RWPE1 (cell line): ENCODE measurements around the gene MTUS2.

Experiments used
- CTCF ChIA-PET: fragments of 350-600 bp; sonication (Branson Sonifier 250); formaldehyde crosslinking; extraction: SDS; loops from one replicate; lab custom pipeline; 2021; lab: Yijun Ruan, JAX
- POLR2A ChIA-PET: fragments of 400-600 bp; formaldehyde crosslinking; extraction: SDS; loops from one replicate; lab custom pipeline; 2020; ENCODE audit warnings: antibody characterized with exemption; ENCODE audit not compliant: low non-redundant PET; lab: Yijun Ruan, JAX
- DNase-seq: peaks from one replicate; pipeline ENCODE4 v3.0.0; 2012; ENCODE audit warnings: low spot score
- H3K27ac ChIP-seq: fragments of 450-650 bp; 2 replicates; pipeline ENCODE4 v1.5.1; 2017
- TF ChIP-seq, protein P1 (sequence below): fragments of 450-650 bp; conservative IDR thresholded peaks from 2 replicates; pipeline ENCODE4 v1.5.1; 2017; ENCODE audit warnings: low read depth, mild to moderate bottlenecking

The MTUS2 gene

DNA sequence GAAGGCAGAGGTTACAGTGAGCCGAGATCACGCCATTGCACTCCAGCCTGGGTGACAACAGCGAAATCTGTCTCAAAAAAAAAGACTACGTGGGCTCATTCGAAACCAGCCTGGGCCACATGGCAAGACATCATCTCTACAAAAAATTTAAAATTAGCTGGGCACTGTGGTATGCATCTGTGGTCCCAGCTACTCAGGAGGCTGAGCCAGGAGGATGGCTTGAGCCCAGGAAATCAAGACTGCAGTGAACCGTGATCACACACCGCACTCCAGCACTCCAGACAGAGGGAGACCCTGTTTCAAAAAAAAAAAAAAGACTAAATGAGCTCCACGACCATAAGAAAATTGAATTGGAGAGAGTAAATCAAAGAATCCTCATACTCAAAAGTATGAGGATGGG lies 722.2 kb downstream of the MTUS2 start:
- DNase-seq = no peak
- ChIA-PET POLR2A (no interaction called here), CTCF (interaction anchor here (0.6 to 1.0 kb wide), 2 partner anchors 8 to 573 kb away, joined by 3 read pairs; no protein-coding TSS in a partner anchor)
- H3K27ac ChIP-seq = no peak overlapping the region
- TF ChIP-seq, protein P1, sequence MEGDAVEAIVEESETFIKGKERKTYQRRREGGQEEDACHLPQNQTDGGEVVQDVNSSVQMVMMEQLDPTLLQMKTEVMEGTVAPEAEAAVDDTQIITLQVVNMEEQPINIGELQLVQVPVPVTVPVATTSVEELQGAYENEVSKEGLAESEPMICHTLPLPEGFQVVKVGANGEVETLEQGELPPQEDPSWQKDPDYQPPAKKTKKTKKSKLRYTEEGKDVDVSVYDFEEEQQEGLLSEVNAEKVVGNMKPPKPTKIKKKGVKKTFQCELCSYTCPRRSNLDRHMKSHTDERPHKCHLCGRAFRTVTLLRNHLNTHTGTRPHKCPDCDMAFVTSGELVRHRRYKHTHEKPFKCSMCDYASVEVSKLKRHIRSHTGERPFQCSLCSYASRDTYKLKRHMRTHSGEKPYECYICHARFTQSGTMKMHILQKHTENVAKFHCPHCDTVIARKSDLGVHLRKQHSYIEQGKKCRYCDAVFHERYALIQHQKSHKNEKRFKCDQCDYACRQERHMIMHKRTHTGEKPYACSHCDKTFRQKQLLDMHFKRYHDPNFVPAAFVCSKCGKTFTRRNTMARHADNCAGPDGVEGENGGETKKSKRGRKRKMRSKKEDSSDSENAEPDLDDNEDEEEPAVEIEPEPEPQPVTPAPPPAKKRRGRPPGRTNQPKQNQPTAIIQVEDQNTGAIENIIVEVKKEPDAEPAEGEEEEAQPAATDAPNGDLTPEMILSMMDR = no peak

DNA sequence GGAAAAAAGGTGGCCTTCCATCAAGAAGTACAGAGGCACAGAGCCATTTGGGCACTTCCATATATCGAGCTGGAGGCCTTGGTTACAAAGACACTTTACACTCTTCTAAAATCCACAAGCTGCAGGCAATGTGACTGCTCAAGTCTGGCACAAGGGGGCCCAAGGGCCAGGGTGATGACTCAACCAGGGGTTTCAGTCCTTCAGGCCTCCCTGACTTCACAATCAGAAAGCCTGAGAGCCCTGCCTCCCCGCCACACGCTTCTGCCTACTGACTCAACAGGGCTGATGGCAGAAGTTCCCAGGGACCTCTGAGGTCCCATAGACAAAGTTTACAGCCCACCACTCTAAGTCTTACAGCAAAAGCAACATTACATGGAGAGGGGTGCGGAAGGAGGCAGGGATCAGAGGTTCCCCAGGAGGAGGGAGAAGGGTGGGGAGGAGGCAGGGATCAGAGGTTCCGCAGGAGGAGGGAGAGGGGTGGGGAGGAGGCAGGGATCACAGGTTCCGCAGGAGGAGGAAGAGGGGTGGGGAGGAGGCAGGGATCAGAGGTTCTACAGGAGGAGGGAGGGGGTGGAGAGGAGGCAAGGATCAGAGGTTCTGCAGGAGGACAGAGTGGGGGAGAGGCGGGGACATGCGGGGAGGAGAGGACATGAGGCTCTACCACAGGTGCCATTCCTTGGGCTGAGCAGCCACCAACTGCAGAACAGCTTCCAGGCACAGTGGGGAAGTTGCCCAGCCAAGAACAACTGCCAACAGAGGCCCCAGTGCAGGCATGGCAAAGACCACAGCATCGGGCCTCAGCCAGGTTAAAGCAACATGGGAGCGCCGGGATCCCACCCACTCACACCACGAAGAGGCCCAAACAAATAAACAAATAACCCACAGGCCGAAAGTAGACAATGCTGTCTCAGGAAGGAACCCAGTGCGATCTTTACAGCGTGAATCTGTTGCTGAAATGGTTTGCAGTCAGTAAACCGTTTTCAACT lies 723.4 kb downstream of the MTUS2 start:
- DNase-seq = no peak
- TF ChIP-seq, protein P1 = no peak
- H3K27ac ChIP-seq = no peak overlapping the region; the same call in 1 of the 2 replicates
- POLR2A ChIA-PET = no interaction called here
- CTCF ChIA-PET = interaction anchor here (0.6 kb wide), 1 partner anchor 348 kb away, joined by 3 read pairs; no protein-coding TSS in a partner anchor

DNA sequence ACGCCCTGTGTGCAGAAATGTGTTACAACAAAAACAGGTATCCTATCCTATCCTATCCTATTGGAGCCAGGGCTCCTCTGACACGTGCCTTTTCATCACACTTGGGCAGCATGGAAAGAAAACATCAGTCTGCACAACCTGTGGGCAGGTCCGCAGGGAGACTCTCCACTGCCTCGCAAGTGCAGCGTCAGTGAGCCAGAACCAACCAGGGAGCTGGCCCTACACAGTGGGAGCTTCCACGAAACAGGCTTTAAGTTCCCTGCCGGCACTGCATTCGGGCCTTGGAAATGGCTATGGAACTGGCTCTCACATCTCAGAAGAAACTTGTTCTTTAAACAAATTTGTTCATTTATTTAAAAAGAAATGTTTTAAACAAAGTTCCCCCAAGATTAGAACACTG lies 725.8 kb downstream of the MTUS2 start:
- H3K27ac ChIP-seq = no peak overlapping the region
- DNase-seq = no peak
- TF ChIP-seq, protein P1 = no peak
- CTCF ChIA-PET = no interaction called here
- POLR2A ChIA-PET = no interaction called here

DNA sequence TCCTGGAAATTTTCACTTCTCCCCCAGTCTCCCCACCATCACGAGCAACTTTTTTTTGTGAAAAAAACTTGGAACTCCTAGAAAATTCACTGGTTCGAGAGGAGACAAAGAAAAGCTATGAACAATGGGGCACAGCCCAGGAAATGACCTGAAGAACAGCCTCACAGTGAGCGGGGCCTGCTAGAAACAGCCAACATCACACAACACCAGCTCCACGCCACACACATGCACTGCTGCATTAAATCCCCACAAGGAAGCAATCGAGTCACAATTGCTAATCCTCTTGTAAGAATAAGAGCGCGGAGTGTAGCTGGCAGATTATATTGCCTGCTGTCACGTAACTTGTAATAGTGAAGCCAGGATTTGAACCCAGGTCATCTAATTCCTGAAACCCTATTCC lies 726.5 kb downstream of the MTUS2 start:
- ChIA-PET CTCF (interaction anchor here (0.6 kb wide), 1 partner anchor 92 kb away, joined by 4 read pairs; no protein-coding TSS in a partner anchor), POLR2A (no interaction called here)
- no peak for DNase-seq
- H3K27ac ChIP-seq = no peak overlapping the region
- TF ChIP-seq, protein P1 = no peak

DNA sequence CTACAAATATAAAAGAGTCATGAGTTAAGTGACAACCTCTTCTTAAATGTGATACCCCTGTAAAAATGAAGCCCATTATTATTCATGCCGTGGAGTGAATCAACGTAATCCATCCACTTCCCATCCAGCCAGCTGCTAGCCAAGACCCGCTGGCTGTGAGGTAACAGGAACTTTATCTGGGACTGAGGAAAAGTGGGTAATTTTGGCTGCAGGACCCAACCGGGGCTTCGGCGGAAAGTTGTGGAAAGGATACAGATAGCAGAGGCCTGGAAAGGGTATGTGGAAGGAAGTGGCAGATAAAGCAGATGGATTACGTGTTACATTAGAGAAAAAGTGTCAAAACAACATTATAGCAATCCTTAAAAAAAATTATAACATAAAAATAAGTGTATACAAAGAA lies 727.0 kb downstream of the MTUS2 start:
- DNase-seq = no peak
- ChIA-PET POLR2A (no interaction called here), CTCF (interaction anchor here (0.6 to 0.7 kb wide), 2 partner anchors 47 to 92 kb away, joined by 3 to 4 read pairs; no protein-coding TSS in a partner anchor)
- TF ChIP-seq, protein P1 = no peak
- H3K27ac ChIP-seq = no peak overlapping the region

DNA sequence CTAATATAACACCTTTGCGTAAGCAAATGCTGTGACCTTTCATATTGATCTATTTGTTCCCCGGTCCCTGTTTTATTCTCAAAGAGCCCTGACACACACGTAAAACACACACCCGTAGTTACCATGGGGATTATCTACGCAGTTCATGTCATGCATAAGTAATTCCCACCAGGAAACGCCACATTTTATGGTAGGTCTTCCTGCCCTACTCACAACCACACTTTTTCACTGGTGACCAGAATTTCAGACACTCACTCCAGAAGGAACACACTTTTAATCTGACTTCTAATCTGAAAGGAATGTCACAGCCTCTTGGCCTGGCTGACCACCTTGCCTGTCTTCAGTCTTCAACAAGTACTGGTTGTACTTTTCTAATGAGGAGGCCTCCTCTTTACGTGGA lies 728.6 kb downstream of the MTUS2 start:
- no peak overlapping the region for H3K27ac ChIP-seq
- CTCF ChIA-PET = no interaction called here
- TF ChIP-seq, protein P1 = no peak
- POLR2A ChIA-PET = no interaction called here
- DNase-seq = no peak
